Measurements from ENCODE around the gene UBE2E2. TPM values are rescaled to one million over a fixed set of nuclear protein-coding genes. Genes with fewer than 3 reads are reported as not detected.

Gene UBE2E2
- total RNA-seq, 1 donor from 2014 or later = 24.2 TPM

DNA sequence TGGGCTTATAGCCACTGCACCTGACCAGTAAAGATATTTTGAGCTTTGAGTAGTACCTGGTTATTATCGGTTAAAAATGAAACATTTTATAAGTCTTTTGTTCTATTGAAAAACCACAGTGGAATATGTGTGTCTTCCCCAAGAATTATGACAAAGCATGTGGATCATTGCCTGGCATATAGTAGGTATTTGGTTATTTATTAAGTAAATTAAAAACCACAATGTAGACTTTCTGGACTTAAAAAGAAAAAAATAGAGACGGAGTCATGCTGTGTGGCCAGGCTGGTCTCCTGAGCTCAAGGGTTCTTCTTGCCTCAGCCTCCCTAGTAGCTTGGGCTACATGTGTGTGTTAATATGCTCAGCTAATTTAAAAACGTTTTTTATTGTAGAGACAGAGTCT is 43.5 kb downstream of the UBE2E2 start:
- no peaks in the 10 kb centered on the region for H3K36me3 Mint-ChIP-seq (ENCODE audit: low read depth)
- no peaks in the 10 kb centered on the region for H3K9me3 Mint-ChIP-seq
- no peak overlapping the region for H3K4me3 Mint-ChIP-seq
- DNase-seq (ENCODE audit: low read depth, low spot score) = no peak
- TF ChIP-seq CTCF (conservative IDR thresholded peaks at IDR 0.05) = no peak
- no peak overlapping the region for H3K27ac Mint-ChIP-seq (ENCODE audit: unreplicated experiment)
- H3K4me1 Mint-ChIP-seq = peaks cover 2% of the 10 kb centered on the region
- no peaks in the 10 kb centered on the region for H3K27me3 Mint-ChIP-seq (ENCODE audit: low read depth)

- no peak for TF ChIP-seq CTCF (conservative IDR thresholded peaks at IDR 0.05)
- Mint-ChIP-seq H3K27ac (ENCODE audit: unreplicated experiment) (no peak overlapping the region), H3K4me1 (no peaks in the 10 kb centered on the region), H3K27me3 (ENCODE audit: low read depth) (no peaks in the 10 kb centered on the region), H3K4me3 (no peak overlapping the region), H3K36me3 (ENCODE audit: low read depth) (no peaks in the 10 kb centered on the region), H3K9me3 (no peaks in the 10 kb centered on the region)
- DNase-seq (ENCODE audit: low read depth, low spot score) = no peak
Measured at GRCh38 chr3:23248594-23249131, 45.5 kb downstream of the UBE2E2 start.

DNA sequence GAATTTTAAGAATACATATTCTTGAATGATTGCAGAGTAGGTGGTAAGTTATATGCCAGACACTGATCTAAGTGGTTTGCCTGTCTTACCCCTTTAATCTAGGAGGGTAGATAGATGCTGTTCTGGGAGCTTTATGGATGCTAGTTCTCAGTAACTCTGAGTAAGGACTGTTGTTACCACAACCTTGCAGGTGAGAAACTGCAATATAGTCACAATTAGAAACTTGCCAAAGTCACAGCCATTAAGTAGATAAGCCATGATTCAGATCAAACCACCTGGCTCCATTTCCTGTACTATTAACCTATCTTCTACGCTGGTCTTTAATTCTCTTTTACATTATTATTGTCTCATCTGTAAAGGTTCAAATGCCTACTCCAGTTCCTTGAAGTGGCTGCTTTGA is 46.8 kb downstream of the UBE2E2 start:
- TF ChIP-seq CTCF (conservative IDR thresholded peaks at IDR 0.05) = no peak
- no peak overlapping the region for H3K27ac Mint-ChIP-seq (ENCODE audit: unreplicated experiment)
- no peaks in the 10 kb centered on the region for H3K36me3 Mint-ChIP-seq (ENCODE audit: low read depth)
- no peak for DNase-seq (ENCODE audit: low read depth, low spot score)
- H3K4me1 Mint-ChIP-seq = no peaks in the 10 kb centered on the region
- no peaks in the 10 kb centered on the region for H3K27me3 Mint-ChIP-seq (ENCODE audit: low read depth)
- no peak overlapping the region for H3K4me3 Mint-ChIP-seq
- H3K9me3 Mint-ChIP-seq = no peaks in the 10 kb centered on the region

DNA sequence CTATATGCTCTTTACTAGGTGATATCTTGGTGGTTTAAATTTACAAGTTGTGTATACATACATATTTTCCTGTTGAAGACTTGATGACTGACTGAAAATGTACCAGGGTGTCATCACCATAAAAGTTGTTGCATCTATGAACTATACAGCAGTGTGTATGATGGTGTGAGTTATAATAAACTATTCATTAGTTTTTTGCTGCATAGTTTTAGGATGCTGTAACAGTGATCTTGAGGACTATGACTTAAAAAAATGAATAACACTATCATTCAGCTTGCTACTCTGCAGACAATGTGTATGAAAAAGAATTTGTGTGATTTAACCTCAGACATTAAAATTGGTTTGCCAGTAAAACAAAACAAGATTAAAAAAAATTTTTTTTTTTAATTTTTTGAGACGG is 49.0 kb downstream of the UBE2E2 start:
- H3K9me3 Mint-ChIP-seq = no peaks in the 10 kb centered on the region
- DNase-seq (ENCODE audit: low read depth, low spot score) = no peak
- H3K4me3 Mint-ChIP-seq = no peak overlapping the region
- no peaks in the 10 kb centered on the region for H3K27me3 Mint-ChIP-seq (ENCODE audit: low read depth)
- no peaks in the 10 kb centered on the region for H3K36me3 Mint-ChIP-seq (ENCODE audit: low read depth)
- no peaks in the 10 kb centered on the region for H3K4me1 Mint-ChIP-seq
- TF ChIP-seq CTCF (conservative IDR thresholded peaks at IDR 0.05) = no peak
- no peak overlapping the region for H3K27ac Mint-ChIP-seq (ENCODE audit: unreplicated experiment)

DNA sequence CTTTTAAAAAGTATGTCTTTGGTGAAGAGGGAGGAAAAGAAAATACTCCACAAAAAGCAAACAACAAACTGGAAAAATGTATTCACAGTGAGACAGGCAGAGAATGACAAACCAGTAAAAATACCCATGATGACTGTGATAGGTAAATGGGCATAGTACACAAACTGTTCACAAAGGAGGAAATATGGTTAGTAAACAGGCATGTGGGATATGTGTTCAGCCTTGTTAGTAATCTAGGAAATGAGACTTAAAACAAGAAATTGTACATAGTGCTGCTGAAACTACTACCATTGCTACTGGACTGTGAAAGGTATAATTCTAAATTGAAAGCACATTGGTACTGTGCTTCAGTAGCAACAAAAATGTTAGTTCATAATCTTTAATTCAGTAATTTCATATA is 50.1 kb downstream of the UBE2E2 start:
- no peak for DNase-seq (ENCODE audit: low read depth, low spot score)
- H3K4me1 Mint-ChIP-seq = no peaks in the 10 kb centered on the region
- H3K27ac Mint-ChIP-seq (ENCODE audit: unreplicated experiment) = no peak overlapping the region
- no peaks in the 10 kb centered on the region for H3K36me3 Mint-ChIP-seq (ENCODE audit: low read depth)
- peaks cover 3% of the 10 kb centered on the region for H3K9me3 Mint-ChIP-seq
- no peaks in the 10 kb centered on the region for H3K27me3 Mint-ChIP-seq (ENCODE audit: low read depth)
- no peak overlapping the region for H3K4me3 Mint-ChIP-seq
- no peak for TF ChIP-seq CTCF (conservative IDR thresholded peaks at IDR 0.05)

- Mint-ChIP-seq H3K4me3 (no peak overlapping the region), H3K9me3 (peaks cover 3% of the 10 kb centered on the region), H3K4me1 (no peaks in the 10 kb centered on the region), H3K27ac (ENCODE audit: unreplicated experiment) (peak overlapping the region; percentile 53), H3K27me3 (ENCODE audit: low read depth) (no peaks in the 10 kb centered on the region), H3K36me3 (ENCODE audit: low read depth) (no peaks in the 10 kb centered on the region)
- DNase-seq (ENCODE audit: low read depth, low spot score) = no peak
- no peak for TF ChIP-seq CTCF (conservative IDR thresholded peaks at IDR 0.05)
Measured at GRCh38 chr3:23254282-23254681, 51.2 kb downstream of the UBE2E2 start.

Measured in neural crest cell (in vitro differentiated cells).